HEK293 (cell line): ENCODE data around the gene CTNNA2.

Experiments
- CTCF ChIA-PET: fragments of 350-600 bp; formaldehyde crosslinking; extraction: SDS; loops from one replicate; lab custom pipeline; 2021; ENCODE audit warnings: antibody characterized with exemption; lab: Yijun Ruan, JAX
- POLR2A ChIA-PET: fragments of 300-600 bp; formaldehyde crosslinking; extraction: SDS; loops from one replicate; lab custom pipeline; 2020; ENCODE audit warnings: antibody characterized with exemption, inconsistent platforms; lab: Yijun Ruan, JAX
- H3K27ac ChIP-seq: fragments of 200-500 bp; sonication (Bioruptor generic); 2 replicates; pipeline ENCODE4 v1.5.1; 2014; ENCODE audit warnings: low read depth, low read length, control low read depth, inconsistent platforms; ENCODE audit errors: extremely low read depth
- H3K36me3 ChIP-seq, 2 experiments: fragments of 200-500 bp in 1 of 2; sonication (Bioruptor generic) in 1 of 2; 1 replicate in 1 of 2; 2 replicates in 1 of 2; pipeline ENCODE4 v1.5.1; 2014 to 2017; ENCODE audit warnings: inconsistent platforms in 2 of 2, low read length in 2 of 2; ENCODE audit not compliant: control insufficient read depth in 2 of 2, insufficient read depth in 1 of 2
- H3K4me1 ChIP-seq: fragments of 200-500 bp; sonication (Bioruptor generic); 2 replicates; pipeline ENCODE4 v1.5.1; 2014; ENCODE audit warnings: mild to moderate bottlenecking, low read length, inconsistent platforms; ENCODE audit not compliant: control insufficient read depth, insufficient read depth
- H3K4me3 ChIP-seq: 2 replicates; pipeline ENCODE4 v1.5.1; 2011; ENCODE audit warnings: low read depth, mild to moderate bottlenecking, control low read depth, low read length, moderate library complexity
- H3K9me3 ChIP-seq: fragments of 200-500 bp; sonication (Bioruptor generic); 2 replicates; pipeline ENCODE4 v1.5.1; 2014; ENCODE audit warnings: low read depth, low read length, inconsistent platforms; ENCODE audit not compliant: control insufficient read depth, insufficient read depth
- ATF2 ChIP-seq: fragments of 450-650 bp; formaldehyde crosslinking; IDR thresholded peaks from 2 replicates; pipeline ENCODE4 v1.5.1; 2016; ENCODE audit warnings: missing biosample characterization, missing genetic modification characterization, low read depth
- FEZF1 ChIP-seq: fragments of 450-650 bp; formaldehyde crosslinking; IDR thresholded peaks from 2 replicates; pipeline ENCODE4 v1.5.1; 2016; ENCODE audit warnings: missing biosample characterization, missing genetic modification characterization
- KLF16 ChIP-seq: fragments of 450-650 bp; formaldehyde crosslinking; IDR thresholded peaks from 2 replicates; pipeline ENCODE4 v1.5.1; 2017; ENCODE audit warnings: missing biosample characterization, missing genetic modification characterization
- OVOL3 ChIP-seq: fragments of 450-650 bp; formaldehyde crosslinking; IDR thresholded peaks from 2 replicates; pipeline ENCODE4 v1.5.1; 2016; ENCODE audit warnings: missing biosample characterization, missing genetic modification characterization
- PATZ1 ChIP-seq: fragments of 450-650 bp; formaldehyde crosslinking; IDR thresholded peaks from 2 replicates; pipeline ENCODE4 v1.5.1; 2016; ENCODE audit warnings: missing biosample characterization, missing genetic modification characterization
- TSHZ1 ChIP-seq: fragments of 450-650 bp; formaldehyde crosslinking; IDR thresholded peaks from 2 replicates; pipeline ENCODE4 v1.5.1; 2016; ENCODE audit warnings: missing biosample characterization, missing genetic modification characterization, borderline replicate concordance
- WT1 ChIP-seq: fragments of 450-650 bp; formaldehyde crosslinking; IDR thresholded peaks from 2 replicates; pipeline ENCODE4 v1.5.1; 2016; ENCODE audit warnings: missing biosample characterization, missing genetic modification characterization
- ZNF133 ChIP-seq: fragments of 450-650 bp; formaldehyde crosslinking; IDR thresholded peaks from 2 replicates; pipeline ENCODE4 v1.5.1; 2016; ENCODE audit warnings: missing biosample characterization, missing genetic modification characterization
- ZNF174 ChIP-seq: fragments of 450-650 bp; formaldehyde crosslinking; IDR thresholded peaks from 2 replicates; pipeline ENCODE4 v1.5.0; 2017; ENCODE audit warnings: missing biosample characterization, mild to moderate bottlenecking, missing genetic modification characterization
- ZNF184 ChIP-seq: fragments of 450-650 bp; IDR thresholded peaks from 2 replicates; pipeline ENCODE4 v1.5.1; 2018; ENCODE audit warnings: missing biosample characterization, mild to moderate bottlenecking, missing genetic modification characterization
- ZNF350 ChIP-seq: fragments of 450-650 bp; formaldehyde crosslinking; IDR thresholded peaks from 2 replicates; pipeline ENCODE4 v1.5.0; 2017; ENCODE audit warnings: missing biosample characterization, mild to moderate bottlenecking, missing genetic modification characterization
- ZNF37A ChIP-seq: fragments of 450-650 bp; IDR thresholded peaks from 2 replicates; pipeline ENCODE4 v1.5.1; 2018; ENCODE audit warnings: missing biosample characterization, missing genetic modification characterization
- ZNF391 ChIP-seq: fragments of 450-650 bp; formaldehyde crosslinking; IDR thresholded peaks from 2 replicates; pipeline ENCODE4 v1.5.1; 2016; ENCODE audit warnings: low read depth, missing biosample characterization, missing genetic modification characterization, borderline replicate concordance
- ZNF692 ChIP-seq: fragments of 450-650 bp; formaldehyde crosslinking; IDR thresholded peaks from 2 replicates; pipeline ENCODE4 v1.5.1; 2016; ENCODE audit warnings: missing biosample characterization, missing genetic modification characterization
- ZNF837 ChIP-seq: fragments of 450-650 bp; formaldehyde crosslinking; IDR thresholded peaks from 2 replicates; pipeline ENCODE4 v1.5.1; 2016; ENCODE audit warnings: missing biosample characterization, missing genetic modification characterization
- ZSCAN16 ChIP-seq: fragments of 450-650 bp; formaldehyde crosslinking; IDR thresholded peaks from 2 replicates; pipeline ENCODE4 v1.5.1; 2016; ENCODE audit warnings: missing biosample characterization, missing genetic modification characterization
- ZSCAN4 ChIP-seq: fragments of 450-650 bp; formaldehyde crosslinking; IDR thresholded peaks from 2 replicates; pipeline ENCODE4 v1.5.1; 2017; ENCODE audit warnings: missing biosample characterization, missing genetic modification characterization
- TF ChIP-seq, protein P1 (sequence below): fragments of 450-650 bp; formaldehyde crosslinking; IDR thresholded peaks from 2 replicates; pipeline ENCODE4 v1.5.1; 2016; ENCODE audit warnings: missing biosample characterization, missing genetic modification characterization

CTNNA2 gene

GRCh38 chr2:79612999-79613398 lies 100.1 kb downstream of the CTNNA2 start (continued):
- TF ChIP-seq PATZ1 (tag by site-specific recombination) (no peak), ZNF174 (tag by site-specific recombination) (no peak), ZNF350 (tag by site-specific recombination) (no peak), ZNF391 (tag by site-specific recombination) (no peak), ZNF184 (tag by site-specific recombination) (no peak), ZSCAN4 (tag by site-specific recombination) (no peak), ZSCAN16 (tag by site-specific recombination) (no peak), ATF2 (tag by site-specific recombination) (no peak)

GRCh38 chr2:79619442-79619841 lies 106.6 kb downstream of the CTNNA2 start:
- ChIA-PET CTCF (no interaction called here), POLR2A (no interaction called here)
- H3K27ac ChIP-seq, result no peak overlapping the region
- H3K9me3 ChIP-seq, result no peaks in the 10 kb centered on the region
- TF ChIP-seq ZNF837 (tag by site-specific recombination) (no peak), WT1 (no peak), TSHZ1 (tag by site-specific recombination) (no peak), KLF16 (tag by site-specific recombination) (no peak)
- no peaks in the 10 kb centered on the region for H3K36me3 ChIP-seq
- no peaks in the 10 kb centered on the region for H3K4me1 ChIP-seq
- no peak overlapping the region for H3K4me3 ChIP-seq

DNA sequence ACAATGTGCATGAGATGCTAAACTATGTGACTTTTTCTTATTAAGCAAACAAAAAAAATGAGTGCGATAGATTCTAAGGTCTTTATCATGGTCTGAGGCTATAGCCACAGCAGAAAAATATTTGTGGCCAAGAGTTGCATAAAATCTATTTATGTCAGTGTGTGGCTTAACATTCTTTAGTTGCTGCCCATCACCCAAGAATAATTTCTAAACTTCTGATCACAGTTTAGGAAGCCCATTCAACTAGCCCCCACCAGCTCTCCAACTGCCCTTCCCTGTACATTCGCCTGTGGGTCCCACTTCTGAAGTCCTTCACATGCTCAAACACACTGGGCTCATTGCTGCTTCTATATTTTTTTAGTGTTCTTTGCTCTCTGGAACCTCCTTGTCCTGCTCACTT lies 107.1 kb downstream of the CTNNA2 start:
- Histone ChIP-seq H3K4me1 (no peaks in the 10 kb centered on the region), H3K27ac (no peak overlapping the region), H3K36me3 (no peaks in the 10 kb centered on the region), H3K4me3 (no peak overlapping the region), H3K9me3 (no peaks in the 10 kb centered on the region)
- ChIA-PET CTCF (no interaction called here), POLR2A (no interaction called here)
- TF ChIP-seq TSHZ1 (tag by site-specific recombination), result no peak
- no peak for TF ChIP-seq FEZF1 (tag by site-specific recombination)
- TF ChIP-seq OVOL3 (tag by site-specific recombination), result no peak
- TF ChIP-seq, protein P1, sequence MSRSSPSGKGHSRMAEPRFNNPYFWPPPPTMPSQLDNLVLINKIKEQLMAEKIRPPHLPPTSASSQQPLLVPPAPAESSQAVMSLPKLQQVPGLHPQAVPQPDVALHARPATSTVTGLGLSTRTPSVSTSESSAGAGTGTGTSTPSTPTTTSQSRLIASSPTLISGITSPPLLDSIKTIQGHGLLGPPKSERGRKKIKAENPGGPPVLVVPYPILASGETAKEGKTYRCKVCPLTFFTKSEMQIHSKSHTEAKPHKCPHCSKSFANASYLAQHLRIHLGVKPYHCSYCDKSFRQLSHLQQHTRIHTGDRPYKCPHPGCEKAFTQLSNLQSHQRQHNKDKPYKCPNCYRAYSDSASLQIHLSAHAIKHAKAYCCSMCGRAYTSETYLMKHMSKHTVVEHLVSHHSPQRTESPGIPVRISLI (tag by site-specific recombination), result no peak
- no peak for TF ChIP-seq ZNF692 (tag by site-specific recombination)
- TF ChIP-seq ZNF37A (tag by site-specific recombination), result no peak
- no peak for TF ChIP-seq ZNF133 (tag by site-specific recombination)
